HepG2 (cell line): ENCODE measurements around the gene IKZF5. TPM values are rescaled to one million over a fixed set of nuclear protein-coding genes. Genes with fewer than 3 reads are reported as not detected.

Experiments
- ADNP ChIP-seq: sonication (generic); formaldehyde crosslinking; IDR thresholded peaks from 2 replicates; pipeline ENCODE4 v1.4.0; 2020; ENCODE audit warnings: missing genetic modification reagents
- ARID3A ChIP-seq: IDR thresholded peaks from 2 replicates; pipeline ENCODE4 v1.6.1; 2012; ENCODE audit warnings: low read depth, low read length, improper control_type of control experiment
- ATM ChIP-seq: fragments of 450-650 bp; IDR thresholded peaks from 2 replicates; pipeline ENCODE4 v1.7.1; 2017; ENCODE audit warnings: mild to moderate bottlenecking, borderline replicate concordance
- BHLHE40 ChIP-seq: IDR thresholded peaks from 2 replicates; pipeline ENCODE4 v1.6.1; 2011; ENCODE audit warnings: low read length, improper control_type of control experiment
- CTCF ChIP-seq: sonication (generic); formaldehyde crosslinking; IDR thresholded peaks from 2 replicates; pipeline ENCODE4 v1.5.0; 2020; ENCODE audit warnings: mild to moderate bottlenecking, missing genetic modification reagents, moderate library complexity
- ELF1 ChIP-seq: sonication (generic); formaldehyde crosslinking; IDR thresholded peaks from 2 replicates; pipeline ENCODE4 v1.4.0; 2020; ENCODE audit warnings: missing genetic modification reagents
- ETV5 ChIP-seq: IDR thresholded peaks from 2 replicates; pipeline ENCODE4 v1.6.1; 2018; ENCODE audit warnings: missing biosample characterization, missing genetic modification reagents, inconsistent platforms, borderline replicate concordance
- HNF1B ChIP-seq: sonication (generic); formaldehyde crosslinking; IDR thresholded peaks from 2 replicates; pipeline ENCODE4 v1.5.1; 2020; ENCODE audit warnings: mild to moderate bottlenecking, moderate library complexity, missing genetic modification reagents
- HOXD1 ChIP-seq: sonication (generic); formaldehyde crosslinking; IDR thresholded peaks from 2 replicates; pipeline ENCODE4 v1.5.0; 2020; ENCODE audit warnings: missing genetic modification reagents
- MAFF ChIP-seq: IDR thresholded peaks from 2 replicates; pipeline ENCODE4 v1.6.1; 2011; ENCODE audit warnings: low read depth, low read length, improper control_type of control experiment
- MYC ChIP-seq: sonication (generic); formaldehyde crosslinking; IDR thresholded peaks from 2 replicates; pipeline ENCODE4 v1.9.0; 2021; ENCODE audit warnings: missing genetic modification reagents, borderline replicate concordance
- NCOA1 ChIP-seq: sonication (generic); formaldehyde crosslinking; IDR thresholded peaks from 2 replicates; pipeline ENCODE4 v1.9.0; 2021; ENCODE audit warnings: missing genetic modification reagents
- NONO ChIP-seq, 2 experiments: fragments of 450-650 bp in 1 of 2; sonication (generic) in 1 of 2; formaldehyde crosslinking in 1 of 2; IDR thresholded peaks in 1 of 2; conservative IDR thresholded peaks in 1 of 2; 2 replicates each; pipeline versions ENCODE4 v1.6.1 to v1.8.0; 2017 to 2022; ENCODE audit warnings: mild to moderate bottlenecking in 1 of 2, missing genetic modification reagents in 1 of 2, moderate library complexity in 1 of 2
- RAD21 ChIP-seq: fragments of 450-650 bp; formaldehyde crosslinking; IDR thresholded peaks from 2 replicates; pipeline ENCODE4 v1.5.0; 2020; ENCODE audit warnings: mild to moderate bottlenecking
- RFXANK ChIP-seq: IDR thresholded peaks from 2 replicates; pipeline ENCODE4 v1.6.1; 2016
- SMC3 ChIP-seq: IDR thresholded peaks from 2 replicates; pipeline ENCODE4 v1.6.1; 2011; ENCODE audit warnings: low read length, improper control_type of control experiment
- SOX5 ChIP-seq: IDR thresholded peaks from 2 replicates; pipeline ENCODE4 v1.6.1; 2016; ENCODE audit warnings: borderline replicate concordance
- STAG1 ChIP-seq: sonication (generic); formaldehyde crosslinking; IDR thresholded peaks from 2 replicates; pipeline ENCODE4 v1.4.0; 2020; ENCODE audit warnings: missing genetic modification reagents
- XRCC5 ChIP-seq: fragments of 200-400 bp; formaldehyde crosslinking; optimal IDR thresholded peaks from 2 replicates; pipeline ENCODE3; 2017; ENCODE audit warnings: mild to moderate bottlenecking, low read length
- YY1 ChIP-seq: IDR thresholded peaks from 2 replicates; pipeline ENCODE4 v1.6.1; 2011; ENCODE audit warnings: low read length, low read depth, moderate library complexity, mild to moderate bottlenecking; ENCODE audit not compliant: insufficient read depth, insufficient replicate concordance
- ZBTB38 ChIP-seq: sonication (generic); formaldehyde crosslinking; IDR thresholded peaks from 2 replicates; pipeline ENCODE4 v1.5.1; 2020; ENCODE audit warnings: mild to moderate bottlenecking, missing genetic modification reagents
- ZNF362 ChIP-seq: sonication (generic); formaldehyde crosslinking; IDR thresholded peaks from 2 replicates; pipeline ENCODE4 v1.4.0; 2020; ENCODE audit warnings: missing genetic modification reagents, mild to moderate bottlenecking, borderline replicate concordance
- ZNF740 ChIP-seq: sonication (generic); formaldehyde crosslinking; IDR thresholded peaks from 2 replicates; pipeline ENCODE4 v1.4.0; 2020; ENCODE audit warnings: missing genetic modification reagents
- ZNF788 ChIP-seq: sonication (generic); formaldehyde crosslinking; IDR thresholded peaks from 2 replicates; pipeline ENCODE4 v1.5.0; 2020; ENCODE audit warnings: mild to moderate bottlenecking, missing genetic modification reagents, borderline replicate concordance
- ZNF879 ChIP-seq: sonication (generic); formaldehyde crosslinking; IDR thresholded peaks from 2 replicates; pipeline ENCODE4 v1.8.1; 2023; ENCODE audit warnings: missing genetic modification reagents
- polyA plus RNA-seq, 8 experiments: library from polyadenylated mRNA; depleted of rRNA in 3 of 8; stranded (reverse) in 7 of 8; unstranded in 1 of 8; fragments of >200 nt; fragmentation: Illumina TruSeq in 4 of 8; extraction: Trizol in 4 of 8; gene quantifications; 2 replicates each; pipeline versions ENCODE4 v1.2.1 to v1.2.3, GENCODE V29; 2011 to 2016; ENCODE audit warnings: low read depth in 4 of 8, missing spikeins in 1 of 8, mixed read lengths in 1 of 8; ENCODE audit not compliant: insufficient read depth in 1 of 8
- total RNA-seq, 5 experiments: library from RNA; depleted of rRNA; stranded (reverse); fragments of >200 nt; fragmentation: Illumina TruSeq; extraction: Trizol; gene quantifications; 2 replicates each; pipeline ENCODE4 v1.2.3, GENCODE V29; 2016; ENCODE audit warnings: low read depth in 1 of 5

The IKZF5 gene
- total and polyA plus RNA-seq, 2 of the 13 experiments (the other 11 are each of a cell fraction or from before 2014, with no cell fraction given) = 3.7 to 12.0 TPM

- TF ChIP-seq HNF1B = 0 out of 2 replicates have a peak, but pooled peaks have one; percentile 25
- TF ChIP-seq NCOA1 (CRISPR knock-in tag) = no peak
- TF ChIP-seq BHLHE40 = peak; percentile 82
- 0 out of 2 replicates have a peak, but pooled peaks have one; percentile 4 for TF ChIP-seq MAFF
- TF ChIP-seq HOXD1 = no peak
- TF ChIP-seq ADNP (CRISPR knock-in tag) = no peak
- TF ChIP-seq SMC3 = peak; percentile 79
- TF ChIP-seq ATM = no peak
- no peak for TF ChIP-seq RFXANK (CRISPR knock-in tag)
- no peak for TF ChIP-seq ZNF879 (CRISPR knock-in tag)
- peak; percentile 85 for TF ChIP-seq CTCF
- TF ChIP-seq STAG1 (CRISPR knock-in tag) = peak; percentile 80
- TF ChIP-seq ELF1 = no peak
- no peak for TF ChIP-seq ZNF362 (CRISPR knock-in tag)
- TF ChIP-seq ZNF788 (CRISPR knock-in tag) = no peak
- TF ChIP-seq SOX5 (CRISPR knock-in tag) = no peak
- TF ChIP-seq RAD21 (CRISPR knock-in tag) = peak; percentile 76
- no peak for TF ChIP-seq ZNF740 (CRISPR knock-in tag)
- TF ChIP-seq MYC (CRISPR knock-in tag) = no peak
- TF ChIP-seq ARID3A = 0 out of 2 replicates have a peak, but pooled peaks have one; percentile 17
- TF ChIP-seq XRCC5 = peak; percentile 23
- no peak for TF ChIP-seq NONO (IDR thresholded peaks at IDR 0.05)
- no peak for TF ChIP-seq NONO (CRISPR knock-in tag; conservative IDR thresholded peaks at IDR 0.05)
- TF ChIP-seq YY1 = no peak
- TF ChIP-seq ZBTB38 = 0 out of 2 replicates have a peak, but pooled peaks have one; percentile 53
- TF ChIP-seq ETV5 (CRISPR knock-in tag) = 0 out of 2 replicates have a peak, but pooled peaks have one; percentile 16
These were observed 34.9 kb upstream of the IKZF5 start (continued) for GRCh38 chr10:123043409-123043925.
